ENCODE measurements around the gene SOD1. TPM values are rescaled to one million over a fixed set of nuclear protein-coding genes. Genes with fewer than 3 reads are reported as not detected.

Gene SOD1
- polyA plus RNA-seq, 1 donor from 2014 or later, result 449 TPM

GRCh38 chr21:31616216-31616615, 43.3 kb upstream of the SOD1 start:
- H2AFZ ChIP-seq (ENCODE audit: low read depth, low read length), result no peak overlapping the region
- H3K27me3 ChIP-seq (ENCODE audit: insufficient read depth, low read depth, low read length), result no peaks in the 10 kb centered on the region
- H3K9me2 ChIP-seq (ENCODE audit: insufficient read depth, low read length), result no peaks in the 10 kb centered on the region
- no peaks in the 10 kb centered on the region for H4K20me1 ChIP-seq (ENCODE audit: insufficient read depth)
- no peaks in the 10 kb centered on the region for H3K36me3 ChIP-seq (ENCODE audit: insufficient read depth, low read length)
- H3K9ac ChIP-seq (ENCODE audit: low read length), result no peak overlapping the region
- no peaks in the 10 kb centered on the region for H3K79me2 ChIP-seq (replicated peaks; ENCODE audit: insufficient read depth, low read length)
- TF ChIP-seq TAF1 (IDR thresholded peaks at IDR 0.05; ENCODE audit: low read depth), result no peak
- no peak for TF ChIP-seq EP300 (conservative IDR thresholded peaks at IDR 0.05; ENCODE audit: poor library complexity, severe bottlenecking)
- no peak for TF ChIP-seq CTCF (IDR thresholded peaks at IDR 0.05; ENCODE audit: poor library complexity, severe bottlenecking)
- no peak for TF ChIP-seq POLR2AphosphoS5 (IDR thresholded peaks at IDR 0.05)
- TF ChIP-seq RAD21 (conservative IDR thresholded peaks at IDR 0.05), result no peak
- no peak for TF ChIP-seq MXI1 (conservative IDR thresholded peaks at IDR 0.05; ENCODE audit: poor library complexity, severe bottlenecking)
- no peak for TF ChIP-seq SMC3 (conservative IDR thresholded peaks at IDR 0.05; ENCODE audit: poor library complexity)
- TF ChIP-seq REST (IDR thresholded peaks at IDR 0.05; ENCODE audit: borderline replicate concordance), result no peak
- TF ChIP-seq EZH2 (IDR thresholded peaks at IDR 0.05; ENCODE audit: borderline replicate concordance, insufficient read depth, low read length, poor library complexity, severe bottlenecking), result no peak
- no peak overlapping the region for H3K4me3 ChIP-seq (ENCODE audit: low read length)
- H3K27ac ChIP-seq (ENCODE audit: low read length), result no peak overlapping the region
- no peaks in the 10 kb centered on the region for H3K9me3 ChIP-seq (ENCODE audit: low read length)
- no peaks in the 10 kb centered on the region for H3F3A ChIP-seq (ENCODE audit: insufficient read depth, low read length, poor library complexity, severe bottlenecking)
- no peak overlapping the region for H3K4me2 ChIP-seq (ENCODE audit: low read length)

GRCh38 chr21:31618696-31619430, 40.6 kb upstream of the SOD1 start:
- Histone ChIP-seq H3K4me3 (ENCODE audit: low read length) (no peak overlapping the region), H3K4me2 (ENCODE audit: low read length) (no peak overlapping the region), H3F3A (ENCODE audit: insufficient read depth, low read length, poor library complexity, severe bottlenecking) (no peaks in the 10 kb centered on the region), H3K9me2 (ENCODE audit: insufficient read depth, low read length) (no peaks in the 10 kb centered on the region), H4K20me1 (ENCODE audit: insufficient read depth) (no peaks in the 10 kb centered on the region), H3K27ac (ENCODE audit: low read length) (no peak overlapping the region), H2AFZ (ENCODE audit: low read depth, low read length) (no peak overlapping the region), H3K9me3 (ENCODE audit: low read length) (no peaks in the 10 kb centered on the region), H3K9ac (ENCODE audit: low read length) (no peak overlapping the region), H3K36me3 (ENCODE audit: insufficient read depth, low read length) (no peaks in the 10 kb centered on the region), H3K79me2 (replicated peaks; ENCODE audit: insufficient read depth, low read length) (no peaks in the 10 kb centered on the region), H3K27me3 (ENCODE audit: insufficient read depth, low read depth, low read length) (no peaks in the 10 kb centered on the region)
- TF ChIP-seq SMC3 (conservative IDR thresholded peaks at IDR 0.05; ENCODE audit: poor library complexity), result no peak
- no peak for TF ChIP-seq MXI1 (conservative IDR thresholded peaks at IDR 0.05; ENCODE audit: poor library complexity, severe bottlenecking)
- TF ChIP-seq EP300 (conservative IDR thresholded peaks at IDR 0.05; ENCODE audit: poor library complexity, severe bottlenecking), result no peak
- TF ChIP-seq POLR2AphosphoS5 (IDR thresholded peaks at IDR 0.05), result no peak
- TF ChIP-seq CTCF (IDR thresholded peaks at IDR 0.05; ENCODE audit: poor library complexity, severe bottlenecking), result no peak
- no peak for TF ChIP-seq RAD21 (conservative IDR thresholded peaks at IDR 0.05)
- no peak for TF ChIP-seq REST (IDR thresholded peaks at IDR 0.05; ENCODE audit: borderline replicate concordance)
- no peak for TF ChIP-seq TAF1 (IDR thresholded peaks at IDR 0.05; ENCODE audit: low read depth)
- TF ChIP-seq EZH2 (IDR thresholded peaks at IDR 0.05; ENCODE audit: borderline replicate concordance, insufficient read depth, low read length, poor library complexity, severe bottlenecking), result no peak
